GM19025 (cell line): Measurements from ENCODE around the gene ZSCAN21.
"Not testable (repeated sequence)": the region's sequence is repeated elsewhere in the genome, so short reads cannot be mapped to it uniquely, and the experiment has no call there.

Source experiments
- ATAC-seq: cut with Tn5 transposase; IDR thresholded peaks from one replicate; pipeline ENCODE4 v1.9.1; 2021; ENCODE audit warnings: mild to moderate bottlenecking, low read depth, moderate library complexity; ENCODE audit not compliant: unreplicated experiment

ZSCAN21 gene

DNA sequence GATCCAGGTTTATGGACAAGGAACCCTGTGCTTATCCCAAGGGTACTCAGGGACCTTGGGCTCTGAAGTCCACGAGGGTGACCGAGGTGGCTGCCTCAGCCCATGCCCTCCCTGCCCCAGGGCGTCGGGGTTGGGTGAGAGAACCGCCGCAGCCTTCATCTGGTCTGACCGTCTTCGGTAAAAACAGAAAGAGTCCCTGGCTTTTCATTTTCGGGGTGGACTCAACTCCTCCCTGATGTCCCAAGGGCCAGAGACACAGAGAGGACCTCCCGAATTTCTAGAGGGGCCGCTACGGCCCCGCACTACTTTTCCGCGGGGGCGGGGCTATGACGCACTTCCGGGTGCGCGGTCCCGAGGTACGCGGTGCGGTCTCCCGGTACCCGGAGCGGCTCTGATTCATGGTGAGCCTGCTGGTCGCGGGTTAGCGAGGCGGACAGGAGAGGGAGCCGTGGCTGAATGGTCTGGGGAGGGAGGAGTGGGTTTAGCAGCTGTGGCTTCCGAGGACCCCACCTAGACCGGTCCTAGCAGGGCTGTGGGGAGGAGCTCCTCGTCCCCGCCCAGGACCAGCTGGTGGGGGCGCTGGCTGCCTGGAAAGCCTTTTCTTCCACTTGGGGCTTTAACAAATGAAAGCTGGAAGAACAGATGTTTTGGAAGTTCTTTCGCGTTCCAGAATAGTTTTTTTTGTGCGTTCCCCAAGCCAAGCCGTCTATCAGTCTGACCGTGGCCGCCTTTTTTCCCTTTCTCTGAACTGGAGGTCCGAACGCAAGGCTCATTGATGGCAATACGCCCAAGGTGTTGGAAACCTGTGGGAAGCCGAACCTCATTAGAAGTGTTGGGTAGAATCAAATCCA, at the start of gene ZSCAN21:
TSS of gene ZSCAN21 (plus strand) at position 334 of the 851 bp plus-strand sequence. CDS start 7,233 bp downstream, outside the sequence.
- peak; percentile 94 for ATAC-seq

DNA sequence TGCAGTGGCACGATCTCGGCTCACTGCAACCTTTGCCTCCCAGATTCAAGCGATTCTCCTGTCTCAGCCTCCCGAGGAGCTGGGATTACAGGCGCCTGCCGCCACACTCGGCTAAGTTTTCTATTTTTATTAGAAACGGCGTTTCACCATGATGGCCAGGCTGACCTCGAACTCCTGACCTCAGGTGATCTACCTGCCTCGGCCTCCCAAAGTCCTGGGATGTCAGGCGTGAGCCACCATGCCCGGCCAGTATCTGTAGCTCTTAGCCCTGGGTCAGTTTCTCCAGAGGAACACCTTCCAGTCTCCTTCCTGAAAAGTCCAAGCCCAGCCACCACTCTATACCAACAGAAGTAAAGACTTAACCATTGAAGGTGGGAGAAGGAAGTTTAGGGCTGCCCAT, 49.3 kb upstream of the ZSCAN21 start:
- no peak for ATAC-seq

- ATAC-seq: no peak
Observed at GRCh38 chr7:100003711-100004661, 45.6 kb upstream of the ZSCAN21 start.

- ATAC-seq: no peak
Observed at GRCh38 chr7:100007887-100008286, 41.7 kb upstream of the ZSCAN21 start.

GRCh38 chr7:100008525-100008924, 41.0 kb upstream of the ZSCAN21 start:
- no peak for ATAC-seq

- not testable (repeated sequence) for ATAC-seq
Observed at GRCh38 chr7:100009952-100010351, 39.6 kb upstream of the ZSCAN21 start.

GRCh38 chr7:100010901-100011300, 38.7 kb upstream of the ZSCAN21 start:
- no peak for ATAC-seq

DNA sequence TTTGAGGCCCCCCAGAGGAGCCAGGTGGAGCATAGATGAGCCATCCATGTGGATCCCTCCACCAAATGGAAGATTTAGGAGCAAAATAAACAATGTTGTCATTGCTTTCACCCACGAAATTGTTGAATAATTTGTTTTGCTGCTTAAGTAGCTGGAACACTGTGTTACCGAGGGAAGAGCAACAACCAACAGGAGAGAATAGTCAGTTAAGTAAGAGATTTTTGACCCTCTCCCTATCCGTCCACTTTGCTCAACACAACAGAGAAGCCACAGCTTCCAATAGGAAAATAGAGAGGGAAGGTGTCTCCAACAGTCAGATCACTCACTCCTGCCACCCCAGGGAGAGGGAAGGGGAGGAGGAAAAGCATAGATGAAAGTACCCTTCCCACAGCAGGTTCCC, 38.1 kb upstream of the ZSCAN21 start:
- ATAC-seq: no peak

GRCh38 chr7:100012385-100013327, 36.9 kb upstream of the ZSCAN21 start:
- not testable (repeated sequence) for ATAC-seq

- ATAC-seq: no peak
Observed at GRCh38 chr7:100013328-100013676, 36.3 kb upstream of the ZSCAN21 start.

GRCh38 chr7:100015232-100016214, 34.1 kb upstream of the ZSCAN21 start, which contains the start of gene ZKSCAN1:
TSS of gene ZKSCAN1 (plus strand) at chr7:100015596. CDS start at chr7:100023507, 7,911 bp downstream.
- peak; percentile 99 for ATAC-seq

DNA sequence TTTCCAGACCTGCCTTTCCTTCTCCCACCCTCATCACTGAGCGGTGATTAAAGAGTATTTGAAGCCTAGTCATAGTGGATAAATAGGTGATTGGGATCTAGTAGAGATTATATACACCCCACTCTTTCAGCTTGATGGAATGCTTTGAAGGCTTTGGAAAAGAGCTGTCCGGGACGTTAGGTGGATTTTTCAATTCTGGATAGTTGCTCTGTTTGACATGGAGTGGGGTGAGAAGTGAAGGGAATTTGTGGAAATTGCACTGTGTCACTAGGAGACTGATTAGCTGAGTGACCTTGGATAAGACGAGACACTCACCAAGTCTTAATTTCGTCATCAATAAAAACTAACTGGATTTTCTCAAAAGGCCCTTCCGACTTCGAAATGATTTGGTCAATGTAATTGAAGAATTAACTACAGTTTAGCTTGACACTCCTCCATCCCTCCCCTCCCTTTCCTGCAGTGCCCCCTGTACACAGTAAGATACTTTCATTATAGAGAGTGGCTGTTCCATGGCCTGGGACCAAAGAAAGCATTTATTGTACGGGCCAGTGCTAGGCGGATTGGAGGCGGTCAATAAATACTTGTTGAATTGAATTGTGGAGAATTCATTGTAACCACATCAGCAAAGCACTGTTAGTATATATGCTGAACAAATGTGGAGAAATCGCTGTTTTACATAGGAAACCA, 33.2 kb upstream of the ZSCAN21 start:
- ATAC-seq: no peak

GRCh38 chr7:100017300-100017699, 32.3 kb upstream of the ZSCAN21 start:
- ATAC-seq: no peak

DNA sequence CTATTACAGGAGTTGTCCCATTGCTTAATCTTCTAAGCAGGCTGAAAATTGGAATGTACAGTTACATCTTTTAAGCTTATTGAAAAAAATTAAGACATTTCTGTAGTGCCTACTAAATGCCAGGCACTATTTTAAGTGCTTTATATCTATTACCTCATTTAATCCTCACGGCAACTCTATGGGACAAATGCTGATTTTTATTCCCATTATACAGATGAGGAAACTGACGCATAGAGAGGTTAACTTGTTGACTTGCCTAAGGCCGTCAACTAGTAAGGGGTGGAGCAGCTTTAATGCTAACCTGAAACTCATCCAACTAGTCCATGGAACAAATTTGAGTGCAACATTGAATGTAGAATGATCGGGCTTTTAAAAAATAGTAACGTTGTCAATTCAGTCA, 31.7 kb upstream of the ZSCAN21 start:
- no peak for ATAC-seq

- ATAC-seq: no peak
Observed at GRCh38 chr7:100019908-100020307, 29.7 kb upstream of the ZSCAN21 start.

GRCh38 chr7:100021297-100021696, 28.3 kb upstream of the ZSCAN21 start:
- ATAC-seq: no peak

GRCh38 chr7:100022621-100023020, 27.0 kb upstream of the ZSCAN21 start:
- no peak for ATAC-seq

DNA sequence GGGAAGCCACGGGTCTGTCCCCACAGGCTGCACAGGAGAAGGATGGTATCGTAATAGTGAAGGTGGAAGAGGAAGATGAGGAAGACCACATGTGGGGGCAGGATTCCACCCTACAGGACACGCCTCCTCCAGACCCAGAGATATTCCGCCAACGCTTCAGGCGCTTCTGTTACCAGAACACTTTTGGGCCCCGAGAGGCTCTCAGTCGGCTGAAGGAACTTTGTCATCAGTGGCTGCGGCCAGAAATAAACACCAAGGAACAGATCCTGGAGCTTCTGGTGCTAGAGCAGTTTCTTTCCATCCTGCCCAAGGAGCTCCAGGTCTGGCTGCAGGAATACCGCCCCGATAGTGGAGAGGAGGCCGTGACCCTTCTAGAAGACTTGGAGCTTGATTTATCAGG, 26.0 kb upstream of the ZSCAN21 start:
- no peak for ATAC-seq
